GM21619 (cell line): ENCODE results near the gene SMIM13.

ENCODE experiments used
- ATAC-seq: cut with Tn5 transposase; IDR thresholded peaks from one replicate; pipeline ENCODE4 v1.9.1; 2021; ENCODE audit not compliant: unreplicated experiment

SMIM13 gene

GRCh38 chr6:11151488-11151887 lies 57.9 kb downstream of the SMIM13 start:
- ATAC-seq: no peak

GRCh38 chr6:11152581-11152980 lies 58.9 kb downstream of the SMIM13 start:
- no peak for ATAC-seq

GRCh38 chr6:11153447-11153846 lies 59.8 kb downstream of the SMIM13 start:
- no peak for ATAC-seq

GRCh38 chr6:11155589-11155988 lies 62.0 kb downstream of the SMIM13 start:
- ATAC-seq: no peak

GRCh38 chr6:11160199-11160598 lies 66.6 kb downstream of the SMIM13 start:
- no peak for ATAC-seq

GRCh38 chr6:11161031-11161956 lies 67.7 kb downstream of the SMIM13 start:
- ATAC-seq: no peak

GRCh38 chr6:11162262-11162661 lies 68.6 kb downstream of the SMIM13 start:
- ATAC-seq: no peak

- peak; percentile 66 for ATAC-seq
Observed at GRCh38 chr6:11163932-11164331, 70.3 kb downstream of the SMIM13 start.

- ATAC-seq: no peak
Observed at GRCh38 chr6:11164717-11165646, 71.3 kb downstream of the SMIM13 start.

- no peak for ATAC-seq
Observed at GRCh38 chr6:11166948-11167347, 73.3 kb downstream of the SMIM13 start.

GRCh38 chr6:11168091-11168635 lies 74.5 kb downstream of the SMIM13 start:
- ATAC-seq: no peak

GRCh38 chr6:11171952-11172351 lies 78.3 kb downstream of the SMIM13 start:
- ATAC-seq: no peak

- peak; percentile 62 for ATAC-seq
Observed at GRCh38 chr6:11172501-11173327, 79.1 kb downstream of the SMIM13 start.

- ATAC-seq: no peak
Observed at GRCh38 chr6:11174242-11174611, 80.6 kb downstream of the SMIM13 start.

GRCh38 chr6:11177271-11177670 lies 83.6 kb downstream of the SMIM13 start:
- ATAC-seq: no peak

GRCh38 chr6:11179088-11179418 lies 85.4 kb downstream of the SMIM13 start:
- no peak for ATAC-seq

GRCh38 chr6:11179419-11180202 lies 86.0 kb downstream of the SMIM13 start:
- no peak for ATAC-seq

- ATAC-seq: no peak
Observed at GRCh38 chr6:11181478-11182136, 88.0 kb downstream of the SMIM13 start.

- no peak for ATAC-seq
Observed at GRCh38 chr6:11183761-11184362, 90.2 kb downstream of the SMIM13 start.
